Tibial nerve (tissue), 3 donors: ENCODE results near the gene ANKRD61.

Experiments used
- POLR2A ChIP-seq, 2 donors: fragments of 450-650 bp; IDR thresholded peaks; one replicate each; pipeline ENCODE4 v1.6.1; 2017; ENCODE audit warnings: antibody characterized with exemption in 2 of 2, mild to moderate bottlenecking in 2 of 2, moderate library complexity in 2 of 2
- TF ChIP-seq, protein P1 (sequence below), 5 experiments: fragments of 200-600 bp in 3 of 5; fragments of 450-650 bp in 2 of 5; sonication (generic) in 3 of 5; IDR thresholded peaks; one replicate each; pipeline ENCODE4 v1.5.1; 2016 to 2019; ENCODE audit warnings: antibody characterized with exemption in 5 of 5, mild to moderate bottlenecking in 3 of 5, moderate library complexity in 2 of 5

GRCh38 chr7:6056616-6057015 lies 25.4 kb downstream of the ANKRD61 start:
- TF ChIP-seq, protein P1, sequence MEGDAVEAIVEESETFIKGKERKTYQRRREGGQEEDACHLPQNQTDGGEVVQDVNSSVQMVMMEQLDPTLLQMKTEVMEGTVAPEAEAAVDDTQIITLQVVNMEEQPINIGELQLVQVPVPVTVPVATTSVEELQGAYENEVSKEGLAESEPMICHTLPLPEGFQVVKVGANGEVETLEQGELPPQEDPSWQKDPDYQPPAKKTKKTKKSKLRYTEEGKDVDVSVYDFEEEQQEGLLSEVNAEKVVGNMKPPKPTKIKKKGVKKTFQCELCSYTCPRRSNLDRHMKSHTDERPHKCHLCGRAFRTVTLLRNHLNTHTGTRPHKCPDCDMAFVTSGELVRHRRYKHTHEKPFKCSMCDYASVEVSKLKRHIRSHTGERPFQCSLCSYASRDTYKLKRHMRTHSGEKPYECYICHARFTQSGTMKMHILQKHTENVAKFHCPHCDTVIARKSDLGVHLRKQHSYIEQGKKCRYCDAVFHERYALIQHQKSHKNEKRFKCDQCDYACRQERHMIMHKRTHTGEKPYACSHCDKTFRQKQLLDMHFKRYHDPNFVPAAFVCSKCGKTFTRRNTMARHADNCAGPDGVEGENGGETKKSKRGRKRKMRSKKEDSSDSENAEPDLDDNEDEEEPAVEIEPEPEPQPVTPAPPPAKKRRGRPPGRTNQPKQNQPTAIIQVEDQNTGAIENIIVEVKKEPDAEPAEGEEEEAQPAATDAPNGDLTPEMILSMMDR (IDR thresholded peaks at IDR 0.05): no peak
- TF ChIP-seq POLR2A (IDR thresholded peaks at IDR 0.05): no peak
